Activated naive CD4-positive, alpha-beta T cell treated with anti-CD3 and anti-CD28 coated beads, Interleukin-2, amount 50 U/mL, for 24 hours (primary cell): ENCODE data around the gene PLEKHH1.
A peak's percentile ranks its signal among the peaks of the same experiment; 100 is the strongest.

Experiments
- H3K27ac Mint-ChIP-seq: one replicate; pipeline ENCODE4 v1.8.0; 2021; ENCODE audit warnings: mild to moderate bottlenecking, mixed read lengths
- H3K27me3 Mint-ChIP-seq: one replicate; pipeline ENCODE4 v1.8.0; 2021; ENCODE audit warnings: mixed read lengths
- H3K36me3 Mint-ChIP-seq: one replicate; pipeline ENCODE4 v1.8.0; 2021; ENCODE audit warnings: mixed read lengths
- H3K4me1 Mint-ChIP-seq: one replicate; pipeline ENCODE4 v1.8.0; 2021; ENCODE audit warnings: mixed read lengths
- H3K4me3 Mint-ChIP-seq: one replicate; pipeline ENCODE4 v1.8.0; 2021; ENCODE audit warnings: mild to moderate bottlenecking, mixed read lengths
- H3K9me3 Mint-ChIP-seq: one replicate; pipeline ENCODE4 v1.8.0; 2021; ENCODE audit warnings: mixed read lengths

The PLEKHH1 gene

GRCh38 chr14:67532998-67533753 is at the start of gene PLEKHH1:
Gene PLEKHH1 (plus strand): TSS chr14:67533290. CDS start chr14:67541868, 8,578 bp downstream.
- Mint-ChIP-seq H3K27me3 (peaks cover 8% of the 10 kb centered on the region), H3K27ac (no peak within 1 kb of the TSS), H3K36me3 (no peaks in the 10 kb centered on the region), H3K4me3 (peak within 1 kb of the TSS; percentile 77), H3K9me3 (no peaks in the 10 kb centered on the region), H3K4me1 (no peaks in the 10 kb centered on the region)

- Mint-ChIP-seq H3K4me1 (peaks cover 79% of the 10 kb centered on the region), H3K9me3 (no peaks in the 10 kb centered on the region), H3K27ac (peak overlapping the region; percentile 80), H3K4me3 (no peak overlapping the region), H3K27me3 (no peaks in the 10 kb centered on the region), H3K36me3 (no peaks in the 10 kb centered on the region)
Observed at GRCh38 chr14:67483579-67484285, 49.4 kb upstream of the PLEKHH1 start.

- H3K27me3 Mint-ChIP-seq, result no peaks in the 10 kb centered on the region
- H3K4me3 Mint-ChIP-seq, result no peak overlapping the region
- H3K4me1 Mint-ChIP-seq, result peaks cover 89% of the 10 kb centered on the region
- H3K36me3 Mint-ChIP-seq, result no peaks in the 10 kb centered on the region
- no peaks in the 10 kb centered on the region for H3K9me3 Mint-ChIP-seq
- no peak overlapping the region for H3K27ac Mint-ChIP-seq
Observed at GRCh38 chr14:67485501-67486095, 47.5 kb upstream of the PLEKHH1 start.

GRCh38 chr14:67486890-67487289 is 46.2 kb upstream of the PLEKHH1 start:
- H3K27me3 Mint-ChIP-seq, result no peaks in the 10 kb centered on the region
- H3K9me3 Mint-ChIP-seq, result no peaks in the 10 kb centered on the region
- no peak overlapping the region for H3K27ac Mint-ChIP-seq
- no peaks in the 10 kb centered on the region for H3K36me3 Mint-ChIP-seq
- H3K4me1 Mint-ChIP-seq, result peaks cover 80% of the 10 kb centered on the region
- peak overlapping the region; percentile 99 for H3K4me3 Mint-ChIP-seq

GRCh38 chr14:67487332-67487731 is 45.8 kb upstream of the PLEKHH1 start:
- peak overlapping the region; percentile 99 for H3K4me3 Mint-ChIP-seq
- H3K36me3 Mint-ChIP-seq, result no peaks in the 10 kb centered on the region
- H3K27me3 Mint-ChIP-seq, result no peaks in the 10 kb centered on the region
- peaks cover 75% of the 10 kb centered on the region for H3K4me1 Mint-ChIP-seq
- peak overlapping the region; percentile 99 for H3K27ac Mint-ChIP-seq
- H3K9me3 Mint-ChIP-seq, result no peaks in the 10 kb centered on the region

GRCh38 chr14:67487937-67488893 is 44.9 kb upstream of the PLEKHH1 start, which contains the start of gene TMEM229B:
Gene TMEM229B (minus strand): TSS chr14:67488721. CDS start chr14:67473923, 14,798 bp downstream.
- H3K9me3 Mint-ChIP-seq, result no peaks in the 10 kb centered on the region

GRCh38 chr14:67490196-67490595 is 42.9 kb upstream of the PLEKHH1 start:
- Mint-ChIP-seq H3K36me3 (peaks cover 6% of the 10 kb centered on the region), H3K4me1 (peaks cover 54% of the 10 kb centered on the region), H3K9me3 (no peaks in the 10 kb centered on the region), H3K4me3 (no peak overlapping the region), H3K27me3 (no peaks in the 10 kb centered on the region), H3K27ac (no peak overlapping the region)

More at GRCh38 chr14:67487937-67488893, 44.9 kb upstream of the PLEKHH1 start, which contains the start of gene TMEM229B:
- H3K36me3 Mint-ChIP-seq, result peaks cover 3% of the 10 kb centered on the region
- peaks cover 71% of the 10 kb centered on the region for H3K4me1 Mint-ChIP-seq
- no peaks in the 10 kb centered on the region for H3K27me3 Mint-ChIP-seq
- peak within 1 kb of the TSS; percentile 99 for H3K27ac Mint-ChIP-seq
- peak within 1 kb of the TSS; percentile 99 for H3K4me3 Mint-ChIP-seq

- H3K4me1 Mint-ChIP-seq, result peaks cover 43% of the 10 kb centered on the region
- H3K9me3 Mint-ChIP-seq, result no peaks in the 10 kb centered on the region
- H3K36me3 Mint-ChIP-seq, result peaks cover 6% of the 10 kb centered on the region
- H3K4me3 Mint-ChIP-seq, result no peak overlapping the region
- no peaks in the 10 kb centered on the region for H3K27me3 Mint-ChIP-seq
- no peak overlapping the region for H3K27ac Mint-ChIP-seq
Observed at GRCh38 chr14:67491285-67491684, 41.8 kb upstream of the PLEKHH1 start.

- Mint-ChIP-seq H3K36me3 (peaks cover 6% of the 10 kb centered on the region), H3K4me1 (peaks cover 37% of the 10 kb centered on the region), H3K27ac (no peak overlapping the region)
Observed at GRCh38 chr14:67491741-67492507, 41.2 kb upstream of the PLEKHH1 start.

GRCh38 chr14:67492538-67492937 is 40.6 kb upstream of the PLEKHH1 start:
- no peak overlapping the region for H3K27ac Mint-ChIP-seq
- no peaks in the 10 kb centered on the region for H3K9me3 Mint-ChIP-seq
- H3K36me3 Mint-ChIP-seq, result peaks cover 6% of the 10 kb centered on the region
- no peaks in the 10 kb centered on the region for H3K27me3 Mint-ChIP-seq
- H3K4me1 Mint-ChIP-seq, result peaks cover 33% of the 10 kb centered on the region
- H3K4me3 Mint-ChIP-seq, result no peak overlapping the region

More at GRCh38 chr14:67491741-67492507, 41.2 kb upstream of the PLEKHH1 start:
- H3K4me3 Mint-ChIP-seq, result no peak overlapping the region
- no peaks in the 10 kb centered on the region for H3K27me3 Mint-ChIP-seq
- no peaks in the 10 kb centered on the region for H3K9me3 Mint-ChIP-seq

- no peak overlapping the region for H3K27ac Mint-ChIP-seq
- no peaks in the 10 kb centered on the region for H3K9me3 Mint-ChIP-seq
- H3K27me3 Mint-ChIP-seq, result no peaks in the 10 kb centered on the region
- peaks cover 34% of the 10 kb centered on the region for H3K4me1 Mint-ChIP-seq
- H3K4me3 Mint-ChIP-seq, result no peak overlapping the region
- H3K36me3 Mint-ChIP-seq, result peaks cover 6% of the 10 kb centered on the region
Observed at GRCh38 chr14:67493092-67493717, 39.9 kb upstream of the PLEKHH1 start.

GRCh38 chr14:67495827-67496226 is 37.3 kb upstream of the PLEKHH1 start:
- Mint-ChIP-seq H3K4me3 (no peak overlapping the region), H3K27ac (no peak overlapping the region), H3K36me3 (peaks cover 6% of the 10 kb centered on the region), H3K4me1 (peaks cover 12% of the 10 kb centered on the region), H3K27me3 (no peaks in the 10 kb centered on the region), H3K9me3 (no peaks in the 10 kb centered on the region)

GRCh38 chr14:67497216-67497615 is 35.9 kb upstream of the PLEKHH1 start:
- Mint-ChIP-seq H3K4me1 (peaks cover 11% of the 10 kb centered on the region), H3K4me3 (no peak overlapping the region), H3K27ac (no peak overlapping the region), H3K9me3 (no peaks in the 10 kb centered on the region), H3K27me3 (no peaks in the 10 kb centered on the region), H3K36me3 (peaks cover 6% of the 10 kb centered on the region)

GRCh38 chr14:67497716-67498115 is 35.4 kb upstream of the PLEKHH1 start:
- Mint-ChIP-seq H3K36me3 (peaks cover 4% of the 10 kb centered on the region), H3K4me1 (peaks cover 11% of the 10 kb centered on the region), H3K9me3 (no peaks in the 10 kb centered on the region), H3K27ac (no peak overlapping the region), H3K27me3 (no peaks in the 10 kb centered on the region), H3K4me3 (peak overlapping the region; percentile 45)
